Stimulated activated CD4-positive, alpha-beta T cell treated with anti-CD3 and anti-CD28 coated beads, Interleukin-4, amount 100 ng/mL, for 4 hours (primary cell): Measurements from ENCODE around the gene TAF4B.
"Not testable (repeated sequence)": the region's sequence is repeated elsewhere in the genome, so short reads cannot be mapped to it uniquely, and the experiment has no call there.

Experiments
- DNase-seq, 2 experiments: peaks; one replicate each; pipeline ENCODE4 v3.0.0-alpha.2; 2020

Gene TAF4B

GRCh38 chr18:26242392-26242791 is 16.1 kb downstream of the TAF4B start:
- not testable (repeated sequence) for DNase-seq

GRCh38 chr18:26245434-26245833 is 19.2 kb downstream of the TAF4B start:
- not testable (repeated sequence) for DNase-seq

DNA sequence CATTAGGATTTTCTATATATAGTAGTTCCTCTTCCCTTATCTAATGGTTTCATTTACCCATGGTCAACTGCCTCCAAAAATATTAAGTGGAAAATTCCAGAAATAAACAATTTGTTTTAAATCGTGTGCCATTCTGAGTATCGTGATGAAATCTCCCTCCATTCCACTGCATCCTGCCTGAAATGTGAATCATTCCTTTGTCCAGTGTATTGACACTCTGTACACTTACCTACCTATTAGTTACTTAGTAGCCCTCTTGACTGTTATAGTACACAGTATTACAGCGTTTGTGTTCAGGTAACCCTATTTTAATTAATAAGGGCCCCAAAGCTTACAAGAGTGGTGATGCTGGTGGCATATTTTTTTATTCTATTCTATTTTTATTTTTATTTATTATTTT is 26.2 kb downstream of the TAF4B start:
- no peak for DNase-seq

DNA sequence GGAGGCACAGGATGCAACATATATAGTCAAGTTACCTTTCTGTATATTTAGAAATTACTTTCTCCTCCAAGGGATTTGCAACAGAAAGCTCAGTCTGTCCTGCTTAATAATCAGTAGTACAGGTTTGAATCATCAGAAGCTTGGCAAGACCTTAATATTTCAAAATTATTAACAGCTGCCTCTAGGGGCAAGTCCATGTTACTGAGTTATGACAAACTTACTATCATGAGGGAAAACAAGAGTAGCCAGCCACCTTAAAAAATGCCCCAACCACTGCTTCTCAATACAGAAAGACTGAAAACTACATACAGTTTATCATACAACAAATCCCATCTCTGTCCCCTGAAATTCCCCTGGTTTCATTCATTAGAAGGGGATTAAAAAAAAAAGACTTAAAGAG is 28.6 kb downstream of the TAF4B start:
- not testable (repeated sequence) for DNase-seq

DNA sequence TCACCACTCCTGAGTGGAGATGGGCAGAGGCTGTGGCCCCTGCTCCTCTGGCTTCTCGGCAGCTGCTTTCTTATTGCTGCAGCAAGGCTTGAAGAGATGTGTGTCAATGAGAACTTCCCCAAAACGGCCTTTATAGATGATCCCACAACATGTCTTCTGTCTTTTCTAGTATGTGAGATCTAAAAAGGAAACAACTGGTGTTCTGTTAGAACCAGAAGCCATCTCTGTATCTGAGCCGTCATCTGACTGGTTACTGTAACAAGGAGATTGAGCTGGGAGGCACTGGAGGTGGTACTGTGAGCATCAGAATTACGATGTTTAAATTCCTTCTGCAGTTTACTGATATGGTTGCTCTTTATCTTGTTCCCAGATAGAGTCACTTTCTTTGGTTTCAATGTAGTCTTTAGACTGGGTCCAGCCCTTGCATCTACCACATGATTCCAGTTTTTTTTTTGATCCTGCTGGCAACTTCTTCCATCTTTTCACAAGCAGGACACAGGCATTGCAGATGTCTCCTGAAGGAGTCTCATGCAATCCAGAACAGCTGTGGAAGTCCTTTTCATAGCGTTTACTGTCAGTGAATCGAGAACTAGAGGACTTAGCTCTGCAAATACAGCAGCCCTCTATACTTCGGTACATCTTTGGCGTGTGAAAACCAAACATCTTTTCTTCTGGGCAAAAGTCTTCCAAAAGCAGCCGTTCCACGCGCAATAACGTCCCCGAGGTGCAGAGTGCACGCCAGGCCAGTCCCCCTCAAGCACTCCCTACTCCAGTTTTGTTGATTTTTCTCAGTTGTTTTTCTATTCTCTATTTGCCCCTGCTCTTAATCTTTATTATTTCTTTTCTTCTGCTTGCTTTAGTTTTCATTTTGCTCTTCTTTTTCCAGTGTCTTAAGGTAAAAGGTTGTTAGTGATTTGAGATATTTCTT is 29.7 kb downstream of the TAF4B start:
- no peak for DNase-seq

DNA sequence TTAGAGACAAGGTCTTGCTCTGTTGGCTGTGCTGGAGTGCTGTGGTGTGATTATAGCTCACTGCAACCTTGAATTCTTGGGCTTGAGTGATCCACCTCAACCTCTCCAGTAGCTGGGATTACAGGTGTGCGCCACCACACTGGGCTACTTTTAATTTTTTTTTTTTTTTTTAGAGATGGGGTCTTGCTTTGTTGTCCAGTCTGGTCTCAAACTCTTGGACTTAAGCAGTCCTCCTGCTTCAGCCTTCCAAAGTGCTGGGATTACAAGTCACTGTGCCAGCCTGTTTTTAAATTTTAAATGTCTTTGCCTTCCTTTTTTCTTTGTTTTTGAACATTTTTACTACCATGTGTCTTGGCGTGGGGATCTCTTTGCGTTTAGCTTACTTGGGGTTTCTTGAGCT is 32.5 kb downstream of the TAF4B start:
- no peak for DNase-seq

DNA sequence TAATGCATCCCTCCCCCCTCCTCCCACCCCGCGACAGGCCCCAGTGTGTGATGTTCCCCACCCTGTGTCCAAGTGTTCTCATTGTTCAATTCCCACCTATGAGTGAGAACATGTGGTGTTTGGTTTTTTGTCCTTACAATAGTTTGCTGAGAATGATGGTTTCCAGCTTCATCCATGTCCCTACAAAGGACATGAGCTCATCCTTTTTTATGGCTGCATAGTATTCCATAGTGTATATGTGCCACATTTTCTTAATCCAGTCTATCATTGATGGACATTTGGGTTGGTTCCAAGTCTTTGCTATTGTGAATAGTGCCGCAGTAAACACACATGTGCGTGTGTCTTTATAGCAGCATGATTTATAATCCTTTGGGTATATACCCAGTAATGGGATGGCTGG is 33.2 kb downstream of the TAF4B start:
- not testable (repeated sequence) for DNase-seq

- no peak for DNase-seq
These were observed 35.9 kb downstream of the TAF4B start for GRCh38 chr18:26262156-26262555.

DNA sequence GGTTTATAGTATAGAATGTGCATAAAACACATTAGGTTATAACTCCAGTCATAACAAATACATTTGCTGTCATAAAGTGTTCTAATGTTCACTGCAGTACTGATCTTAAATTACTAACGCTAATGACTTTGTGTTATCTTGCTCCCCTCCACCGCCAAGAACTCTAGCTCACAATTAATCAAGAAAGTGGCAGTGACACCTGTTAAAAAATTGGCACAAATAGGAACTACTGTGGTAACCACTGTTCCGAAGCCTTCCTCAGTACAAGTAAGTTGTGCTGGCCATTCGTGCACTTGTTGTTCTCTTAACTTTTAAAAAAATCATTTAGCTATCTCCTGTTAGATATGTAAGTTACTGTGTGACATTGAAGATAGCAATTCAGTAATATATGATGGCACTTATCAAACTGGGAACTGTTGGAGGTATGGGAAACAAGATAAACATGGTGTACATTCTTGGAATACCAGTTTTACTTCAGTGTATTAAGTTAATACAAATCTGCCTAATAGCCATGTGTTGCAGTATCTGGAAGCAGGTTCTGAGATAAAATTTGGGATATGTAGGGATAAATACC is 41.2 kb downstream of the TAF4B start:
- DNase-seq, result no peak

DNA sequence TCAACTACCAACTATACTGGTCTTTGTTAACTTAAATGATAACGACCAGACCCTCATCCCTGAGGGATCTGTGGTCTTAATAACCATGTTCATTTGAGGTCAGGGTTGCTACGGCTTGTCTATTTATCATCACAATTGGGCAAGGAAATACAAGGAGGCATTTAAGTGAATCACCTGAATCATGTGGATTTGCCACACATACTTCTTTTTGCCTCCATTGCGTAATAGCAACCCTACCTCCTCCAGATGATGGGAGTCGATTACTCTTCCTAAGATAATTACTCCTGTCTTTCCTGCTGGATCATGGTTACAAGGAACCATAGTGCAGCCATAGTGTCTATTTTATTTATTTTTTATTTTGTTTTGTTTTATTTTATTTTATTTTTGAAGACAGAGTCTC is 42.2 kb downstream of the TAF4B start:
- no peak for DNase-seq

- DNase-seq, result no peak
These were observed 45.8 kb downstream of the TAF4B start for GRCh38 chr18:26271917-26272549.

GRCh38 chr18:26277374-26277773 is 51.1 kb downstream of the TAF4B start:
- no peak for DNase-seq

- no peak for DNase-seq
These were observed 53.2 kb downstream of the TAF4B start for GRCh38 chr18:26279428-26279827.

DNA sequence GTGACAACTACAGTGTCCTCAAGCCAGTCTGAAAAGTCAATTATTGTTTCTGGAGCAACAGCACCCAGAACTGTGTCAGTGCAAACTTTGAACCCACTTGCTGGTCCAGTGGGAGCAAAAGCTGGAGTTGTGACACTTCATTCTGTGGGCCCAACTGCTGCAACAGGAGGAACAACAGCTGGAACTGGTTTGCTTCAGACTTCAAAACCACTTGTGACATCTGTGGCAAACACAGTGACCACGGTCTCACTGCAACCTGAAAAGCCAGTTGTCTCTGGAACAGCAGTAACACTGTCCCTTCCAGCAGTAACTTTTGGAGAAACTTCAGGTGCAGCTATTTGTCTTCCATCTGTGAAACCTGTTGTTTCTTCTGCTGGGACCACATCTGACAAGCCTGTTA is 59.8 kb downstream of the TAF4B start:
- DNase-seq, result no peak

GRCh38 chr18:26287644-26288043 is 61.4 kb downstream of the TAF4B start:
- DNase-seq, result no peak

DNA sequence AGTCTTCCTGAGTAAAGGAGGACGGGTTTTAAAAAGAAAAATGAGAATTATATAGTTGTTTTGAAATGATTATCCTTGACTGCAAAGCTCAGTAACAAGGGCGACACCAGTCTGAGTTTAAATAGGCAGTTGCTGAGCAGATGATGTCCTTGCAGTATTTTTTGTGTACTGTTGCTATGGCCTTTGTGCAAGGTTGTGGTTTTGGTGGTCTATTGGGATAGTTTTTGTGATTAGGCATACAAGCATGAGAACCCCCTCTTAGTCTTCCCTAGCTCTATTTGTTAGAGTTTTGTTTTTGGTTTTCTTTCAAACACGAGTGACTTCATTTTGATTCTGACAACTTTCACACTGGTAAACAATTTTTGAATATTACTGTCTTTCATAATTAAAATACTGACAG is 64.1 kb downstream of the TAF4B start:
- DNase-seq, result no peak

DNA sequence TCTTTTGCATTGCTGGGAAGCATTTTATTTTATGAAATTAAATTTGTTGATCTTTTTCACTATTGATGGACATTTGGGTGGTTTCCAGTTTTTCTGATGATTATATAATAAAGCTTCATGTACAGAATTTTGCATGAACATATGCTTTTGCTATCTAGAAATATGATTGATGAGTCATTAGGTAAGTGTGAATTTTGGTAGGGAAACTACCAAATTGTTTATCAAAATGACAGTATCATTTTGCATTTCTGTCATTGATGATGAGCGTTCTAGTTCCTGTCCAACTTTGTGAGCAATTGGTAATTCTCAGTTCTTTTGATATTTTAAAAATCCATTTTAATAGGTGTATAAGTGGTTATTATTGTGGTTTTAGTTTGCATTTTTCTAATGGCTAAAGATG is 67.7 kb downstream of the TAF4B start:
- no peak for DNase-seq

- DNase-seq, result no peak
These were observed 71.9 kb downstream of the TAF4B start for GRCh38 chr18:26298107-26298506.

DNA sequence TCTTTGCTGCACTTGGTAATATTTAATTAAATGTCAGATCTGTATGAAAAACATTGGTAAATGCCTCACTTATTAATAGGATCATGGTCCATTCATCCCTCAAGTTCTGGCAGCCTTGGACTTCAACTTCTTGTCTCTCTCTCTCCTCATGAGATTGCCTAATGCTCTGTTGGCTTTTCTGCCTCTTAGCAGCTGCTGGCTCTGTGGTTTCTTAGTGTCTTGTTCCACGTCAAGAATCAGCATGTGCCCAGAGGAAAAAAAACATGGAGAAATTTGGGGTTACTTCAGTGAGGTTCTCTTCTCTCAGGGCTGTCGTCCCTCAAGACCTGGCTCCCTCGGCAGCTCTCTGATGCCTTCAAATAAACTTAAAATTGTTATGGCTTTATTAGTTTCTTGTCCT is 75.4 kb downstream of the TAF4B start:
- DNase-seq, result no peak

- DNase-seq, result not testable (repeated sequence)
These were observed 77.0 kb downstream of the TAF4B start for GRCh38 chr18:26303222-26303621.

- no peak for DNase-seq
These were observed 78.3 kb downstream of the TAF4B start for GRCh38 chr18:26304511-26304910.

DNA sequence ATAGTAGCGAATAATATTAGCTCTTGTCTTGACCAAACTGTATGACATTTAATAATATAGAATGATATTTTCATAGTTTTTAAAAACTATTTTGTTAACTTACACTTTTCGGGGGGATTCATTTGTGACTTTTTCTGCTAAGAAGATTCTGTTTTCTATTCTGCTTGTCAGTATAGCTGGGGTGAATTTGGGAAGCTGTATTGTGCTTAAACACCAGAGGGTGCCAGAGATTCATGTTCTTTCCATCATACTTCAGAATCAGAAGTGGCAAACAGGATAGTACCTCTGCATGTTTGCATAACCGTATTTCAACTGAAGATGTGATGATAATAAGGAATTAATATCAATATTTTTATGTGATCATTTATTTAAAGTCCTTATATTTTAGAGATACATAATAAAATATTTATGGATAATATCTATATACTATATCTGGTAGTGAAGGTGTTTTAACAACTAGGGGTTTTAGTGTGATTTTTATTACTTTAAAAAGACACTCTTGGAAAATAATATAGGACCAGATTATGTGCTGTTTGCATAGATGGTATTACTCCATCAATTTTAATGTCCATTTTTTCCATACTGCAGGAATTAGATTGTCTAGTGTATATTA is 81.0 kb downstream of the TAF4B start:
- DNase-seq, result no peak

- no peak for DNase-seq
These were observed 83.0 kb downstream of the TAF4B start for GRCh38 chr18:26309281-26309680.

- DNase-seq, result no peak
These were observed 86.0 kb downstream of the TAF4B start for GRCh38 chr18:26312199-26312598.
